ENCODE data around the gene CETN1.

CETN1 gene

GRCh38 chr18:623761-624620, 43.8 kb downstream of the CETN1 start:
- DNase-seq, result peak in 8 of 14 donors; percentile 6 to 65 (median 26)

- DNase-seq, result no peak
Observed at GRCh38 chr18:627231-627630, 47.1 kb downstream of the CETN1 start.

GRCh38 chr18:629269-630150, 49.3 kb downstream of the CETN1 start:
- no peak for DNase-seq

GRCh38 chr18:631560-631959, 51.4 kb downstream of the CETN1 start:
- DNase-seq, result no peak

All from C1 segment of cervical spinal cord (tissue), 14 donors.